PC-3 (cell line): ENCODE data around the gene ZNF496.

Experiments used
- CTCF ChIP-seq: fragments of 300-600 bp; sonication (generic); conservative IDR thresholded peaks from 2 replicates; pipeline ENCODE4 v1.5.1; 2017; ENCODE audit warnings: antibody characterized with exemption, low read depth, mild to moderate bottlenecking, low read length
- EZH2 ChIP-seq: fragments of 300-600 bp; sonication (generic); IDR thresholded peaks from one replicate; pipeline ENCODE4 v1.6.1; 2017; ENCODE audit warnings: antibody characterized with exemption, mild to moderate bottlenecking, low read length; ENCODE audit not compliant: unreplicated experiment
- EZH2phosphoT487 ChIP-seq: fragments of 300-600 bp; sonication (generic); IDR thresholded peaks from 2 replicates; pipeline ENCODE4 v1.6.1; 2018; ENCODE audit warnings: mild to moderate bottlenecking, antibody characterized with exemption, low read length, borderline replicate concordance

- no peak for TF ChIP-seq CTCF
- no peak for TF ChIP-seq EZH2
- TF ChIP-seq EZH2phosphoT487: no peak
Observed at GRCh38 chr1:247366926-247367645, 35.4 kb upstream of the ZNF496 start.
